Urothelium cell line (cell line): ENCODE measurements around the gene CCDC81.
"Not testable (repeated sequence)": the region's sequence is repeated elsewhere in the genome, so short reads cannot be mapped to it uniquely, and the experiment has no call there.

Experiments used
- DNase-seq: peaks from one replicate; pipeline ENCODE4 v3.0.0; 2011; ENCODE audit warnings: low spot score, mixed read lengths
- FAIRE-seq: peaks from 2 replicates; lab custom pipeline; 2011; peaks lifted over from hg19 to GRCh38; lab: Jason Lieb, UNC

The CCDC81 gene

GRCh38 chr11:86374586-86374985 is at the start of gene CCDC81:
TSS of gene CCDC81 (plus strand) at chr11:86374887. CDS start at chr11:86375164, 277 bp downstream.
- FAIRE-seq (no peak), DNase-seq (no peak)

- peak; percentile 4 for DNase-seq
- no peak for FAIRE-seq
Observed at GRCh38 chr11:86335131-86335767, 39.4 kb upstream of the CCDC81 start.

- FAIRE-seq: no peak
- no peak for DNase-seq
Observed at GRCh38 chr11:86337227-86337626, 37.5 kb upstream of the CCDC81 start.

- no peak for FAIRE-seq
- DNase-seq: no peak
Observed at GRCh38 chr11:86341382-86341781, 33.3 kb upstream of the CCDC81 start.

- FAIRE-seq: no peak
- no peak for DNase-seq
Observed at GRCh38 chr11:86346513-86346912, 28.2 kb upstream of the CCDC81 start.

GRCh38 chr11:86355256-86355655 is 19.4 kb upstream of the CCDC81 start:
- DNase-seq (no peak), FAIRE-seq (no peak)

GRCh38 chr11:86357412-86357811 is 17.3 kb upstream of the CCDC81 start:
- FAIRE-seq: not testable (repeated sequence)

GRCh38 chr11:86358720-86359119 is 16.0 kb upstream of the CCDC81 start:
- no peak for DNase-seq
- no peak for FAIRE-seq

More at GRCh38 chr11:86357412-86357811, 17.3 kb upstream of the CCDC81 start:
- DNase-seq: not testable (repeated sequence)

- DNase-seq (peak; percentile 26), FAIRE-seq (no peak)
Observed at GRCh38 chr11:86360775-86361395, 13.8 kb upstream of the CCDC81 start.

GRCh38 chr11:86363424-86363823 is 11.3 kb upstream of the CCDC81 start:
- DNase-seq: no peak
- no peak for FAIRE-seq

GRCh38 chr11:86365546-86365945 is 9.1 kb upstream of the CCDC81 start:
- no peak for FAIRE-seq
- no peak for DNase-seq

GRCh38 chr11:86369668-86370067 is 5.0 kb upstream of the CCDC81 start:
- DNase-seq: no peak

GRCh38 chr11:86370171-86370570 is 4.5 kb upstream of the CCDC81 start:
- DNase-seq: no peak
- peak; percentile 27 for FAIRE-seq

More at GRCh38 chr11:86369668-86370067, 5.0 kb upstream of the CCDC81 start:
- FAIRE-seq: no peak

GRCh38 chr11:86370922-86371594 is 3.6 kb upstream of the CCDC81 start:
- DNase-seq: peak; percentile 26
- no peak for FAIRE-seq

- FAIRE-seq (no peak), DNase-seq (no peak)
Observed at GRCh38 chr11:86372041-86372440, 2.6 kb upstream of the CCDC81 start.

GRCh38 chr11:86372586-86372985 is 2.1 kb upstream of the CCDC81 start:
- FAIRE-seq: no peak
- DNase-seq: no peak

GRCh38 chr11:86374069-86374468 is 618 bp upstream of the CCDC81 start:
- DNase-seq: no peak
- no peak for FAIRE-seq

- DNase-seq: no peak
- FAIRE-seq: no peak
Observed at GRCh38 chr11:86377972-86378371, 3.3 kb downstream of the CCDC81 start.

- FAIRE-seq (no peak), DNase-seq (no peak)
Observed at GRCh38 chr11:86380295-86381059, 5.8 kb downstream of the CCDC81 start.

- DNase-seq: no peak
- no peak for FAIRE-seq
Observed at GRCh38 chr11:86383041-86383955, 8.6 kb downstream of the CCDC81 start.
